Fibroblast of villous mesenchyme (primary cell): ENCODE results near the gene SP2. TPM values are rescaled to one million over a fixed set of nuclear protein-coding genes. Genes with fewer than 3 reads are reported as not detected.

Experiments used
- DNase-seq: peaks from one replicate; pipeline ENCODE4 v3.0.0-alpha.2; 2010; ENCODE audit warnings: low read depth
- H3K4me3 ChIP-seq: 2 replicates; pipeline ENCODE4 v1.5.1; 2011; ENCODE audit warnings: low read depth, mild to moderate bottlenecking, low read length
- total RNA-seq: library from RNA; depleted of rRNA; stranded (reverse); fragments of >200 nt; gene quantifications from 2 replicates; pipeline ENCODE4 v1.2.3, GENCODE V29; 2012
- TF ChIP-seq, protein P1 (sequence below): IDR thresholded peaks from 2 replicates; pipeline ENCODE4 v1.5.1; 2012; ENCODE audit warnings: low read depth, mild to moderate bottlenecking, low read length; ENCODE audit not compliant: insufficient read depth

Gene SP2
- total RNA-seq, 1 donor: 2.2 TPM

DNA sequence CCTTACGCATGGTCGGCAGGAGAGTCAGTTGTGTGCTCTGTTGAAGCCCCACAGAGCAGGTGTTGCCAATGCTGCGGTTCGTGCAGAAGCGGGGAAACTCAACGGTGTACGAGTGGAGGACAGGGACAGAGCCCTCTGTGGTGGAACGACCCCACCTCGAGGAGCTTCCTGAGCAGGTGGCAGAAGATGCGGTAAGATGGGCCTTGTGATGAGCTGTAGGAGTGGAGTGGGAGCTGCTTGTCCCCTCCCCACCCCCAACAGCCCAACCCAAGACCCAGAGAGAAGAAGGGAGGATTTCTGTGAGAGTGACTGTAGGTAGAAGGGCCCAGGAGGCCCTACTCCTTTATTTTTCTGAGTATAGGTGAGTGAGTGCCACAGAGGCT, 79.8 kb downstream of the SP2 start:
- TF ChIP-seq, protein P1, sequence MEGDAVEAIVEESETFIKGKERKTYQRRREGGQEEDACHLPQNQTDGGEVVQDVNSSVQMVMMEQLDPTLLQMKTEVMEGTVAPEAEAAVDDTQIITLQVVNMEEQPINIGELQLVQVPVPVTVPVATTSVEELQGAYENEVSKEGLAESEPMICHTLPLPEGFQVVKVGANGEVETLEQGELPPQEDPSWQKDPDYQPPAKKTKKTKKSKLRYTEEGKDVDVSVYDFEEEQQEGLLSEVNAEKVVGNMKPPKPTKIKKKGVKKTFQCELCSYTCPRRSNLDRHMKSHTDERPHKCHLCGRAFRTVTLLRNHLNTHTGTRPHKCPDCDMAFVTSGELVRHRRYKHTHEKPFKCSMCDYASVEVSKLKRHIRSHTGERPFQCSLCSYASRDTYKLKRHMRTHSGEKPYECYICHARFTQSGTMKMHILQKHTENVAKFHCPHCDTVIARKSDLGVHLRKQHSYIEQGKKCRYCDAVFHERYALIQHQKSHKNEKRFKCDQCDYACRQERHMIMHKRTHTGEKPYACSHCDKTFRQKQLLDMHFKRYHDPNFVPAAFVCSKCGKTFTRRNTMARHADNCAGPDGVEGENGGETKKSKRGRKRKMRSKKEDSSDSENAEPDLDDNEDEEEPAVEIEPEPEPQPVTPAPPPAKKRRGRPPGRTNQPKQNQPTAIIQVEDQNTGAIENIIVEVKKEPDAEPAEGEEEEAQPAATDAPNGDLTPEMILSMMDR: no peak
- no peak for DNase-seq

DNA sequence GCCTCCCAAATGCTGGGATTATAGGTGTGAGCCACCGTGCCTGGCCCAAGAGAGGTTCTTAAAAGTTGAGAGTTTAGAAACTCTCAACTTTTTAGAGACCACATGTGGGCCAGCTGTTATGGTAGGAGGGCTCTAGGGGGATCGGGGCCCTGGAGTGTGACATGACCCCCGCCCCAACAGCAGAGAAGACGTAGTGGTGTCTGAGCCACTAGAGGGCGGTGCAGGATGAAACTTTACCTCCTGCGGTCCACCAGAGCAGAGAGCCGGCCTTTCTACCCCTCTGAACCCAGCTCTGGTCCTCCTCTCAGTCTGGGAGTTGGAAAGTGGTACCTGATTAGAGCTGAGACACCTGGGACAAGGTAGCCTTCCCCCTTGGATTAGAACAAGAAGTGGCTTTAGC, 82.3 kb downstream of the SP2 start:
- no peak overlapping the region for H3K4me3 ChIP-seq
- DNase-seq: peak; percentile 63
- TF ChIP-seq, protein P1: peak; percentile 72

More for the DNA sequence above, 79.8 kb downstream of the SP2 start:
- no peak overlapping the region for H3K4me3 ChIP-seq

Other genes with a start within 250 kb of the SP2 start
- gene KPNB1, start 246.3 kb upstream of the SP2 start, total RNA-seq: 325 and 443 TPM in 2 replicates
- 10.0 and 11.2 TPM in 2 replicates for gene TBKBP1, start 202.1 kb upstream of the SP2 start, total RNA-seq
- gene TBX21, start 163.0 kb upstream of the SP2 start, total RNA-seq: not detected in 2 replicates
- 6.9 and 13.5 TPM in 2 replicates for gene OSBPL7, start 74.4 kb upstream of the SP2 start, total RNA-seq
- gene MRPL10, start 64.7 kb upstream of the SP2 start, total RNA-seq: 20.7 and 24.5 TPM in 2 replicates
- under 0.01 and 0.32 TPM in 2 replicates for gene LRRC46, start 64.6 kb upstream of the SP2 start, total RNA-seq
- 25.0 and 33.2 TPM in 2 replicates for gene SCRN2, start 55.0 kb upstream of the SP2 start, total RNA-seq
- under 0.01 TPM in 2 replicates for gene SP6, start 45.1 kb upstream of the SP2 start, total RNA-seq
- 20.0 and 49.2 TPM in 2 replicates for gene PNPO, start 45.3 kb downstream of the SP2 start, total RNA-seq
- not detected in 2 replicates for gene PRR15L, start 61.6 kb downstream of the SP2 start, total RNA-seq
- 32.4 and 41.6 TPM in 2 replicates for gene CDK5RAP3, start 74.9 kb downstream of the SP2 start, total RNA-seq
- gene COPZ2, start 141.6 kb downstream of the SP2 start, total RNA-seq: 61.3 and 75.7 TPM in 2 replicates
- 110 and 132 TPM in 2 replicates for gene NFE2L1, start 152.1 kb downstream of the SP2 start, total RNA-seq
- 42.5 and 60.9 TPM in 2 replicates for gene CBX1, start 205.2 kb downstream of the SP2 start, total RNA-seq
- gene SNX11, start 211.5 kb downstream of the SP2 start, total RNA-seq: 12.9 and 19.0 TPM in 2 replicates